22Rv1 (cell line): ENCODE results near the gene OMG.

Experiments used
- CTCF ChIP-seq: fragments of 450-650 bp; IDR thresholded peaks from 2 replicates; pipeline ENCODE4 v1.5.1; 2017; ENCODE audit warnings: mild to moderate bottlenecking
- ZFX ChIP-seq: fragments of 450-650 bp; IDR thresholded peaks from 2 replicates; pipeline ENCODE4 v1.6.1; 2017; ENCODE audit warnings: antibody characterized with exemption, borderline replicate concordance

GRCh38 chr17:31286587-31286986 lies 10.5 kb downstream of the OMG start:
- TF ChIP-seq CTCF (no peak), ZFX (no peak)
